ENCODE measurements around the gene HIVEP3. TPM values are rescaled to one million over a fixed set of nuclear protein-coding genes. Genes with fewer than 3 reads are reported as not detected.

The HIVEP3 gene
- total RNA-seq, 1 donor from 2014 or later, result 5.8 TPM

GRCh38 chr1:41780322-41780721 is 138.4 kb downstream of the HIVEP3 start:
- no peak for TF ChIP-seq CTCF (IDR thresholded peaks at IDR 0.05; ENCODE audit: insufficient read depth, low read length, poor library complexity, severe bottlenecking)
- DNase-seq (ENCODE audit: low read depth), result no peak
- H3K4me3 ChIP-seq (ENCODE audit: low read depth, low read length), result no peak overlapping the region
- H3K27me3 ChIP-seq (ENCODE audit: control insufficient read depth, insufficient read depth, low read length), result no peaks in the 10 kb centered on the region
- peaks cover 2% of the 10 kb centered on the region for H3K36me3 ChIP-seq (ENCODE audit: control insufficient read depth, insufficient read depth, low read length)

GRCh38 chr1:41779360-41779759 is 139.4 kb downstream of the HIVEP3 start:
- no peaks in the 10 kb centered on the region for H3K27me3 ChIP-seq (ENCODE audit: control insufficient read depth, insufficient read depth, low read length)
- DNase-seq (ENCODE audit: low read depth), result no peak
- peaks cover 2% of the 10 kb centered on the region for H3K36me3 ChIP-seq (ENCODE audit: control insufficient read depth, insufficient read depth, low read length)
- TF ChIP-seq CTCF (IDR thresholded peaks at IDR 0.05; ENCODE audit: insufficient read depth, low read length, poor library complexity, severe bottlenecking), result no peak
- no peak overlapping the region for H3K4me3 ChIP-seq (ENCODE audit: low read depth, low read length)

GRCh38 chr1:41777695-41778094 is 141.0 kb downstream of the HIVEP3 start:
- H3K36me3 ChIP-seq (ENCODE audit: control insufficient read depth, insufficient read depth, low read length), result peaks cover 2% of the 10 kb centered on the region
- no peak overlapping the region for H3K4me3 ChIP-seq (ENCODE audit: low read depth, low read length)
- H3K27me3 ChIP-seq (ENCODE audit: control insufficient read depth, insufficient read depth, low read length), result no peaks in the 10 kb centered on the region
- TF ChIP-seq CTCF (IDR thresholded peaks at IDR 0.05; ENCODE audit: insufficient read depth, low read length, poor library complexity, severe bottlenecking), result no peak
- DNase-seq (ENCODE audit: low read depth), result no peak

- TF ChIP-seq CTCF (IDR thresholded peaks at IDR 0.05; ENCODE audit: insufficient read depth, low read length, poor library complexity, severe bottlenecking), result no peak
- Histone ChIP-seq H3K27me3 (ENCODE audit: control insufficient read depth, insufficient read depth, low read length) (no peaks in the 10 kb centered on the region), H3K36me3 (ENCODE audit: control insufficient read depth, insufficient read depth, low read length) (peaks cover 2% of the 10 kb centered on the region), H3K4me3 (ENCODE audit: low read depth, low read length) (no peak overlapping the region)
- DNase-seq (ENCODE audit: low read depth), result no peak
Observed at GRCh38 chr1:41776891-41777441, 141.8 kb downstream of the HIVEP3 start.

- TF ChIP-seq CTCF (IDR thresholded peaks at IDR 0.05; ENCODE audit: insufficient read depth, low read length, poor library complexity, severe bottlenecking), result no peak
- Histone ChIP-seq H3K4me3 (ENCODE audit: low read depth, low read length) (no peak overlapping the region), H3K36me3 (ENCODE audit: control insufficient read depth, insufficient read depth, low read length) (peaks cover 1% of the 10 kb centered on the region), H3K27me3 (ENCODE audit: control insufficient read depth, insufficient read depth, low read length) (no peaks in the 10 kb centered on the region)
- no peak for DNase-seq (ENCODE audit: low read depth)
Observed at GRCh38 chr1:41775956-41776585, 142.7 kb downstream of the HIVEP3 start.
